HL-60 (cell line): Measurements from ENCODE around the gene DYNLT5.

Source experiments
- POLR2AphosphoS5 ChIP-seq: IDR thresholded peaks from 2 replicates; pipeline ENCODE4 v1.6.1; 2012; ENCODE audit warnings: low read depth
- REST ChIP-seq: IDR thresholded peaks from 2 replicates; pipeline ENCODE4 v1.6.1; 2012; ENCODE audit warnings: low read depth; ENCODE audit not compliant: insufficient replicate concordance
- TF ChIP-seq, protein P1 (sequence below): IDR thresholded peaks from one replicate; pipeline ENCODE4 v1.5.1; 2011; ENCODE audit warnings: low read length, control low read depth, inconsistent platforms; ENCODE audit not compliant: insufficient read depth

- TF ChIP-seq, protein P1, sequence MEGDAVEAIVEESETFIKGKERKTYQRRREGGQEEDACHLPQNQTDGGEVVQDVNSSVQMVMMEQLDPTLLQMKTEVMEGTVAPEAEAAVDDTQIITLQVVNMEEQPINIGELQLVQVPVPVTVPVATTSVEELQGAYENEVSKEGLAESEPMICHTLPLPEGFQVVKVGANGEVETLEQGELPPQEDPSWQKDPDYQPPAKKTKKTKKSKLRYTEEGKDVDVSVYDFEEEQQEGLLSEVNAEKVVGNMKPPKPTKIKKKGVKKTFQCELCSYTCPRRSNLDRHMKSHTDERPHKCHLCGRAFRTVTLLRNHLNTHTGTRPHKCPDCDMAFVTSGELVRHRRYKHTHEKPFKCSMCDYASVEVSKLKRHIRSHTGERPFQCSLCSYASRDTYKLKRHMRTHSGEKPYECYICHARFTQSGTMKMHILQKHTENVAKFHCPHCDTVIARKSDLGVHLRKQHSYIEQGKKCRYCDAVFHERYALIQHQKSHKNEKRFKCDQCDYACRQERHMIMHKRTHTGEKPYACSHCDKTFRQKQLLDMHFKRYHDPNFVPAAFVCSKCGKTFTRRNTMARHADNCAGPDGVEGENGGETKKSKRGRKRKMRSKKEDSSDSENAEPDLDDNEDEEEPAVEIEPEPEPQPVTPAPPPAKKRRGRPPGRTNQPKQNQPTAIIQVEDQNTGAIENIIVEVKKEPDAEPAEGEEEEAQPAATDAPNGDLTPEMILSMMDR: no peak
- TF ChIP-seq POLR2AphosphoS5 (no peak), REST (no peak)
These were observed 17.4 kb downstream of the DYNLT5 start for GRCh38 chr1:66769512-66770229.
